ENCODE data around the gene PLK3.
A peak's percentile ranks its signal among the peaks of the same experiment; 100 is the strongest.
"Not testable (repeated sequence)": the region's sequence is repeated elsewhere in the genome, so short reads cannot be mapped to it uniquely, and the experiment has no call there.

PLK3 gene

DNA sequence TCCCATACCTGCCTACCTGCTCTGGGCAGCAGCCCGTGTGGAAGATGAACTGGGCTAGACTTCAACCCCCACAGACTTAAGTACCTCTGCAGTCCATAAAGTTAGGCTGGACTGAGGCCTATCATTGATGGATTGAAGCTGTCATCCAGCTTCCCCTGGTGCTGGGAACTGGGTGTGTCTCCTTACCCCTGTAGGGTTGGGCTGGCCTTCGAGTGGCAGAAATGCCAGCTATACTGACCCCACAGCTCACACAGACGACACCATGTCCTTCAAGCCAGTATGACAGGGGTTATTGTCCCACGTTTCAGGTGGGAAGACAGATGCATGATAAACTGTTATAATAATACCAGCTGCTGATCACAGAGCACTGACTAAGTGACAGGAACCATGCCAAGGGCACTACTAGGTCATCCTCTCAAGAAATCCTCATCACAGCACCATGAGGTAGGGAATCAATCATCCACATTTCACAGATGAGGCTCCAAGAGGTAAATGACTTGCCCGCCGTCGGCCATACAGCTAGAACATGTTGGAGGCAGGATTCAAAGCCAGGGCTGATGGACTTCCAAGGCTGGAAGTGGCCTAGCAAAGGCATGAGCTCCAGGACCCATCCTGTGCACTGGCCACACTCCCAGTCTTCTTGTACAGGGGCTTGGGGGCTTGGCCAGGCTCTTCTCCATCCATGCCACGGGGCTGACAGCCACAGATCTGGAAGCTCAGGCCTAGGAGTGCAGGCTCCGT lies 11.9 kb upstream of the PLK3 start, which contains the start of gene BEST4:
Gene BEST4, minus strand, starts transcription at position 51 of the 741 bp plus-strand sequence. CDS start 465 bp downstream, outside the sequence.
- DNase-seq, result no peak

DNA sequence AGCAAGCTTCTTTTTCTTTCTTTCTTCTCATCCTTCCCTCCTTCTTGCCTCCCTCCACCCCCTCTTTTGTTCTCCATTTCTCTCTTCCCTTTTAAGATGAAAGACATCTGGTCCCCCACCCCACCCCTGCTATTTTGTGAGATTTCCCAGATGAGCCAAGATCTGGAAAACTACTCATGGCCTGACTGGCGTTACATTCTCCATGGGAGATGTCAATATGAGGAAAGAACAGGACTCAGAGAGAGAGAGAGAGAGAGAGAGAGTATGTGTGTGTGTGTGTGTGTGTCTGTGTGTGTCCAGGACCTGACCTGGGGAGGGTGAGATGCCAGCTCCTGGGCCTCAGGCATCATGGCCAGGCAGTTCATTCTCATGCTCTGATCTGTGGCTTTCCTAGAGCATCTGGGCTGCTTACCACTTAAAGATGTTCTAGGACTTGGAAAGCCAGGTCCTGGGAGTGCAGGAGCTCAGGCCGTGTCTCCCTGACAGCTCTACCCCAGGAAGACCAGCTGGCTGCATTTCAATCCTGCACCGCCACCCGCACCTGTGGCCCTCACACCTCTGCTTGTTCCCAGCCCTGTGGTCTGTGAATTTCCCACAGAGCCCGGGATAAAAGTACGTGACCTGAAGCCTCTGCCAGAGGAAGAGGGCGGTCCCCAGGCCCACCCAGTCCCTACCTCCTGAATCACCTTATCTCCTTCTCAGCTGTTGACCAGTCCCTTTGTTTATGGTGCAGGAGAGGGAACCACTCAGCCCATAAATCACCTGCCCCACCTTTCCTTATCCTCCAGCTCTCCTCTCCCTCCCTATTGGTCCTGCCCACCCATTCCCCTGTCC lies 9.0 kb upstream of the PLK3 start:
- no peak for DNase-seq

DNA sequence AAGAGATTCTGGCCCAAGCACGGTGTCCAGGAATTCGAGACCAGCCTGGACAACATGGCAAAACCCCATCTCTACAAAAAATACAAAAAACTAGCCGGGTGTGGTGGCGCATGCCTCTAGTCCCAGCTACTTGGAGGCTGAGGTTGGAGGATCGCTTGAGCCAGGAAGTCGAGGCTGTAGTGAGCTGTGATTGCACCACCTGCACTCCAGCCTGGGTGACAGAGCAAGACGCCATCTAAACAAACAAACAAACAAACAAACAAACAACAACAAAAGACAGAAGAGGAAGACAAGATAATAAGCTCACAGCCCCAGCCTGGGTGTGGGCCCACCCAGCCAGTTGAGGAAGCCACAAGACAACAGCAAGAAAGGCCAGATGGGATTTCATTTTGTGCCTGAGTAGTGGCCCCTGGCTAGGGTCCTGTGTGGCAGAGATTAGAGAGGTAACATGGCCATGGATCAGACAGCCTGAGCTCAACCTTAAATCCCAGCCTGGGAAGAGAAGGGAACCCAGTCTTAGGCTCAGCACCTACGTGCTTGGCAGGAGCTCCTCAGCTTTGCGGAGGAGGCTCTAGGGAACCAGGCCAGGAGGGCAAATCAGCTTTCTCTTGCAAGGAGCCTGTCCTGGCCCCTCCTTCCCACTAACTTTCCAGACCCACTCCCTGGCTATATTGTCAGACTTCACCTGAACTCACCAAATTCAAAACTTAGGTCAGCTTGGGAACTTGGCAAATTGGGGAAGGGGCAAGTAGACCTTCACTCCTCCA lies 7.3 kb upstream of the PLK3 start:
- DNase-seq, result no peak

DNA sequence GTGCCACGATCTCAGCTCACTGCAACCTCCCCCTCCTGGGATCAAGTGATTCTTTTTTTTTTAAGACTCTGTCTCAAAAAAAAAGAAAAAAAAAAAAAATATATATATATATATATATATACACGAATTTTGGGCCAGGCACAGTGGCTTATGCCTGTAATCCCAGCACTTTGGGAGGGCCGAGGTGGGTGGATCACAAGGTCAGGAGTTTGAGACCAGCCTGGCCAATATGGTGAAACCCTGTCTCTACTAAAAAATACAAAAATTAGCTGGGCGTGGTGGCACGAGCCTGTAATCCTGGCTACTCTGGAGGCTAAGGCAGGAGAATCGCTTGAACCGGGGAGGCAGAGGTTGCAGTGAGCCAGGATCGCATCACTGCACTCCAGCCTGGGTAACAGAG lies 2.3 kb upstream of the PLK3 start:
- not testable (repeated sequence) for DNase-seq

GRCh38 chr1:44798481-44799365 lies 1.5 kb upstream of the PLK3 start:
- peak; percentile 75 for DNase-seq

GRCh38 chr1:44801491-44802305 lies 1.5 kb downstream of the PLK3 start:
- DNase-seq, result no peak

DNA sequence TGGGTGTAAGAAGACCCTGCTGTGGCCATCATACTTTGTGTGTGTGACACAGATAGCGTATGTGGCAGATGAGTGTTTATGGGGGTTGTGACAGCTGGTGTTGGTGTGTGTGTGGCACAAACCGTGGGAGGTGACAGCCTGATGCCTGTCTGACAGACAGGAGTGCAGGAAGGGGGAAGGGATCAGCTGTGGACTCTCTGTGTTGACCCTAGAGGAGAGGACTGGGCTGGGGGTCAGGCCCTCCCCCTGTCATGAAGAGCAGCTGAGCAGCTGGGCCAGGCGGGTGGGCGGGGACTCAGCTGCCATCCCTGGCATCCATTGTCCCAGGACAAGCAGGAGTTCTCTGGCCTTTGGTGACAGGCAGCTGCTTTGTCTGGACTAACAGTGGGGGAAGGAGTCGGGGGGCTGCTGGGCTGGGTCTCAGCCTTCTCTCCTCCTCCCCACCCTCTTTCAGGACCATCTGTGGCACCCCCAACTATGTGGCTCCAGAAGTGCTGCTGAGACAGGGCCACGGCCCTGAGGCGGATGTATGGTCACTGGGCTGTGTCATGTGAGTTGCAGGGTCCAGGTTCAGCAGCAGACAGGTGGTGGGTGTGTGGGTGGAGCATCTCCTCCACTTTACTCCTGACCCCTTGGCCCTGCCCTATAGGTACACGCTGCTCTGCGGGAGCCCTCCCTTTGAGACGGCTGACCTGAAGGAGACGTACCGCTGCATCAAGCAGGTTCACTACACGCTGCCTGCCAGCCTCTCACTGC lies 2.3 kb downstream of the PLK3 start:
- DNase-seq, result no peak

DNA sequence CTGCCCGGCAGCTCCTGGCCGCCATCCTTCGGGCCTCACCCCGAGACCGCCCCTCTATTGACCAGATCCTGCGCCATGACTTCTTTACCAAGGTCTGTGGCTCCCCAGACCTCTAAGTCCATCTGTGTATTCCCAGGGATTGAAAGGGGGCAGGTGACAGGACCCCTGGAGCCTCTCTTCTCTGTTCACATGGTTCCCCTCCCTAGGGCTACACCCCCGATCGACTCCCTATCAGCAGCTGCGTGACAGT lies 2.8 kb downstream of the PLK3 start:
- no peak for DNase-seq

DNA sequence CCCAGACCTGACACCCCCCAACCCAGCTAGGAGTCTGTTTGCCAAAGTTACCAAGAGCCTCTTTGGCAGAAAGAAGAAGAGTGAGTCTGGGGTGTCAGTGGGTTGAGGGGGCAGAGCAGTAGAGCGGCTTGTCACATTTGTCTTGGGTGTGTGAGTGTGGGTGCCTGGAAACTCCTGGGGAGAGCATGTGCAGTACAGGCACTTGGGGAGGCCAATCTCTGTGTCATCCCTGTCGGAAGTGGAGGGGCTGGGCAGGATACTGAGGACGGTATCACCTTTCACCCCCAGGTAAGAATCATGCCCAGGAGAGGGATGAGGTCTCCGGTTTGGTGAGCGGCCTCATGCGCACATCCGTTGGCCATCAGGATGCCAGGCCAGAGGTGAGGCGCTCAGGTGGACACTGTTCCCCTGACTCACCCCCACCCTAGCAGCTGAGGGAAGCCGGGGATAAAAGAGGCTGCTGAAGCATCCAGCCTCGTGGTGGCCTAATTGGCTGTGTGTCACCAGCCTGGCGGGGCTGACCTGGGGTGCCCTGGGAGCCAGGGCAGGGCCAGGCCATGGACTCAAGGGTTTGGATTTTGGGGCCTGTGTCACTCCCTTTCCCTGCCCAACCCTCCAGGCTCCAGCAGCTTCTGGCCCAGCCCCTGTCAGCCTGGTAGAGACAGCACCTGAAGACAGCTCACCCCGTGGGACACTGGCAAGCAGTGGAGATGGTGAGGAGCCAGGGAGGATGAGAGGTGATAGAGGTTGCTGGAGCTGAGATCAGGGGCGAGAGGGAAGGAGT lies 3.3 kb downstream of the PLK3 start:
- no peak for DNase-seq

GRCh38 chr1:44805311-44806024 lies 5.3 kb downstream of the PLK3 start:
- DNase-seq, result no peak

DNA sequence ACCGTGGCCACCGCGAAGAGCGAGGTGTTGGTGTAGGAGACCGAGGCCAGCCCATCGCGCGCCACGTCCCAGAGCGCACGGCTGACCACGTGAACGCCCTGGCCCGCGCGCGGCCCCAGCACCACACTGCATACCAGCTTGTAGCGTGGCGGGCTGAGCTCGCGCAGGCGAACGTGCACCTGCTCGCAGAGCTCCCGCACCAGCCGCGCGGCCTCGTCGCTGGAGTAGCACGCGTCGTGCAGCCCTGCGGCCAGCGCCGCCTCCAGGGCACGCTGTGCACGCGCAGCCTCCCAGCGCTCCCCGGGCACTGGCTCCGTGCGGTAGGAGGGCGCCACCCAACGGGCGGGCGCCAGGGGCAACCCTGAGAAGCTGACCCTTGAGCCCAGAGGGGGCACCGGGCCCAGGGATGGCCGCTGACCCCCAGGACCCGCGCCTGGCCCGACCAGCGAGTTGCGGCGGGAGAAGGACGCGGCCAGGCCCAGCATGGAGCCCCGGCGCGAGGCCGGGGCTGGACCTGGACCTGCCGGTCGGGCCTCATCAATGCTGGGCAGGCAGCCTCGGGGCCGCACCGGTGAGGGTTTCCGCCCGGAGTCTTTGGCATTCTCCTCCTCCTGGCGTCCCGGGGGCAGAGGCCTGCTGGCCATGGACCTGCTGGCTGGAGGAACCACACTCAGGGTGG lies 6.0 kb downstream of the PLK3 start:
- no peak for DNase-seq

GRCh38 chr1:44806704-44807363 lies 6.7 kb downstream of the PLK3 start, which contains the start of gene DYNLT4:
DYNLT4 (minus strand) TSS chr1:44807351; CDS start chr1:44806668, 683 bp downstream.
- no peak for DNase-seq

DNA sequence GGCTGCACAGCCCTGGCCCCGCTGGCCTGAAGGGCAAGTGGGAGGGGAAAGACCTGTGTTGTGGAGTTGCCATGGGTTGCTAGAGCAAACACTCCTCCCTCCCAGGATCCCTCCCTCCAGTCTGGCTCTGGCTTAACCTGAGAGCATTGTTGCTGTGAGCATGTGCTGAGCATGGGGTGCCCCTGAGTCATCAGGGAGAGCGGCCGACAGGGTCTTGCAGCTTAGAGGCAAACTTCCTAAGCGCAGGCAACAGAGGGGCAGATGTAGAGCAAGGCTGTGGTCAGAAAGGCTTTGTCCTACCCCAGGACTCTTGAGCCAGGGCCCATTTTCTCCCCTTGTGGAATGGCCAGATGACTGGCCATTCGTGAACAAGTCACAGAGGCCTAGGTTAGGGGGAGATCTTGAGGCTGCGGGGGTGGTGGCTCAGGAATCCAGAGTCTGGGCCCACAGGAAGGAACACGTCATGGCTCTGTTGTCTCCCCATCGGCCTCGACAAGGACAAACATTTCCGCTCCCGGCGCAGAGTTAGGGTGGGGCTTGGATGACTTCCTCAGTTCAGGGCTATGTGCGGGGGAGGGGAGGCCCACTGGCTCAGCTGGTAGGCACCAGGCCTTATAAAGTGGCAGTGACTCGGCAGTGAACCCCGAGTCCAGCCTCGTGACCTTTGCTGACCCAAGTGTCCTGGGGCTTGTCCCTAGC lies 7.3 kb downstream of the PLK3 start:
- DNase-seq, result peak; percentile 96

DNA sequence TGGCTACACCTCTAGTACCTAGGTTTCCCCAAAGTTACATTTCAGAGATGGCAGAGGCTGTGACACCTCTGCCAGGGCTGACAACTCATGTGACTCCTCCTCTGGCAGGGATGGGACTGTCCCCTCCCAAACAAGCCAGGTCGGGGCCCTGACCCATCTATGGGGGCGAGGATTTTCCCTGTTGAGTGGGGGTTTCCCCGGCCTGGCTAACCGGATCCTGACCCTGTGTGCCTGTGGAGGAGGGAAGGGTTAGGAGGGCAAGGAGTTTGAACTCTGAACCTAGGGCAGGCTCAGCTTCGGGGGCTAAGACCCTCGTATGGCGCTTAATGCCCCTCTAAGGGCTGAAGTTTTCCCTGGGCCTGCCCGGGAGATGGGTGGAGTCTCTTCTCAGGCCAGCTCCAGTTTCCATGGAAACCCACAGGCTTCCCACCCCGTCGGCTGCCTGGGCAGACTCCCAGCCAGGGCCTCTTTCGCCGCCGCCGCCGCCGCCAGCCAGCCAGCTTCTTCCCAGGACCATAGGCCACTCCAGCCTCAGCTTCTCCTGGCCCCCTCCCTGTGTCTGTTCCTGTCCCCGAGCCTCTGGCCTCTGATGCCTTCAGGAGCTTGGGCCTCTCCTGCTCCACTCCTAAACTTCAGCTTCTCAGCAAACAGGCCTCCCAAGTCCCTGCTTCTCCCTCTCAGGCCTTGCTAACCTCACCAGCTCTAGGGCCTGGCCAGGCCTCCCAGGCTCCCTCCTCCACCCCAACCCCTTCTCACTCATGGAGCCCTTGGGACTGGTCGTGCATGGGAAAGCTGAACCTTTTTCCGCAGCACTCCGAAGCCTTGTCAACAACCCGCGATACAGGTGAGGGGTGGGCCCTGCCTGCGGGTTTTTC lies 8.1 kb downstream of the PLK3 start, which contains the start of gene BTBD19:
Gene BTBD19, plus strand, starts transcription at position 461 of the 875 bp plus-strand sequence. Its CDS starts 298 bp downstream, at position 759.
- no peak for DNase-seq

- no peak for DNase-seq
These were observed 9.1 kb downstream of the PLK3 start for GRCh38 chr1:44808938-44809917.
